DND-41 (cell line): ENCODE results near the gene FURIN.

ENCODE experiments used
- CTCF ChIP-seq: IDR thresholded peaks from 2 replicates; pipeline ENCODE4 v1.5.1; 2012; ENCODE audit warnings: borderline replicate concordance, low read length, moderate library complexity, mild to moderate bottlenecking; ENCODE audit not compliant: poor library complexity, severe bottlenecking; ENCODE audit errors: extremely low read depth
- EZH2 ChIP-seq: IDR thresholded peaks from 3 replicates; pipeline ENCODE4 v1.6.1; 2012; ENCODE audit warnings: borderline replicate concordance, low read depth, mild to moderate bottlenecking, moderate library complexity, low read length, inconsistent platforms; ENCODE audit not compliant: severe bottlenecking

GRCh38 chr15:90889736-90890456 is 21.5 kb downstream of the FURIN start:
- TF ChIP-seq CTCF = no peak
- TF ChIP-seq EZH2 = no peak
